WTC11 (cell line): ENCODE results near the gene KRTAP10-7. TPM values are rescaled to one million over a fixed set of nuclear protein-coding genes. Genes with fewer than 3 reads are reported as not detected.

Experiments used
- ATAC-seq: fragments of 200-7000 bp; cut with Tn5 transposase; 2 replicates; pipeline ENCODE4 v1.10.0; 2021; ENCODE audit warnings: mild to moderate bottlenecking, moderate library complexity
- CTCF ChIA-PET: fragments of 300-600 bp; sonication (Branson Sonifier 250); formaldehyde crosslinking; loops from one replicate; lab custom pipeline; 2021; ENCODE audit warnings: antibody characterized with exemption; lab: Charles Lee
- POLR2A ChIA-PET: fragments of 350-600 bp; sonication (Branson Sonifier 250); formaldehyde crosslinking; loops from one replicate; lab custom pipeline; 2021; ENCODE audit warnings: antibody characterized with exemption; lab: Charles Lee
- DNase-seq: peaks from one replicate; pipeline ENCODE4 v3.0.0; 2021; ENCODE audit warnings: low spot score
- H3K27ac Mint-ChIP-seq: 2 replicates; pipeline ENCODE4 v1.8.0; 2021; ENCODE audit warnings: mixed read lengths
- H3K27me3 Mint-ChIP-seq: 2 replicates; pipeline ENCODE4 v1.8.0; 2021; ENCODE audit warnings: low read depth, mild to moderate bottlenecking, moderate library complexity, mixed read lengths
- H3K36me3 Mint-ChIP-seq: 2 replicates; pipeline ENCODE4 v1.8.0; 2021; ENCODE audit warnings: mixed read lengths
- H3K4me1 Mint-ChIP-seq: 2 replicates; pipeline ENCODE4 v1.8.0; 2022; ENCODE audit warnings: mixed read lengths
- H3K4me3 Mint-ChIP-seq: 2 replicates; pipeline ENCODE4 v1.8.0; 2021; ENCODE audit warnings: mild to moderate bottlenecking, moderate library complexity, mixed read lengths
- H3K9me3 Mint-ChIP-seq: 2 replicates; pipeline ENCODE4 v1.8.0; 2021; ENCODE audit warnings: mixed read lengths
- AFF4 ChIP-seq: sonication (generic); formaldehyde crosslinking; IDR thresholded peaks from 2 replicates; pipeline ENCODE4 v1.8.1; 2023; ENCODE audit warnings: mild to moderate bottlenecking, missing genetic modification reagents, borderline replicate concordance
- ARID4B ChIP-seq: sonication (generic); formaldehyde crosslinking; IDR thresholded peaks from 2 replicates; pipeline ENCODE4 v1.8.0; 2023; ENCODE audit warnings: missing genetic modification reagents, mild to moderate bottlenecking, borderline replicate concordance
- CBFB ChIP-seq: sonication (generic); formaldehyde crosslinking; IDR thresholded peaks from 2 replicates; pipeline ENCODE4 v1.8.1; 2022; ENCODE audit warnings: mild to moderate bottlenecking, low read depth, missing genetic modification reagents
- E2F4 ChIP-seq: sonication (generic); formaldehyde crosslinking; IDR thresholded peaks from 2 replicates; pipeline ENCODE4 v1.8.1; 2022; ENCODE audit warnings: low read depth, mild to moderate bottlenecking, moderate library complexity, missing genetic modification reagents, borderline replicate concordance
- E2F5 ChIP-seq: sonication (generic); formaldehyde crosslinking; IDR thresholded peaks from 2 replicates; pipeline ENCODE4 v1.8.1; 2022; ENCODE audit warnings: mild to moderate bottlenecking, moderate library complexity, missing genetic modification reagents
- GABPB1 ChIP-seq: sonication (generic); formaldehyde crosslinking; IDR thresholded peaks from 2 replicates; pipeline ENCODE4 v1.8.1; 2023; ENCODE audit warnings: mild to moderate bottlenecking, missing genetic modification reagents
- MAX ChIP-seq: sonication (generic); formaldehyde crosslinking; IDR thresholded peaks from 2 replicates; pipeline ENCODE4 v1.8.0; 2022; ENCODE audit warnings: mild to moderate bottlenecking, missing genetic modification reagents
- MXD4 ChIP-seq: fragments of 250-450 bp; sonication (Bioruptor Pico); IDR thresholded peaks from 2 replicates; pipeline ENCODE4 v1.8.0; 2021; ENCODE audit warnings: mild to moderate bottlenecking, moderate library complexity, borderline replicate concordance
- NR3C1 ChIP-seq: sonication (generic); formaldehyde crosslinking; conservative IDR thresholded peaks from 2 replicates; pipeline ENCODE4 v1.8.1; 2023; ENCODE audit warnings: low read depth, mild to moderate bottlenecking, missing genetic modification reagents
- PRDM15 ChIP-seq: sonication (generic); formaldehyde crosslinking; IDR thresholded peaks from 2 replicates; pipeline ENCODE4 v1.8.0; 2022; ENCODE audit warnings: missing genetic modification reagents
- TEAD4 ChIP-seq: sonication (generic); formaldehyde crosslinking; IDR thresholded peaks from 2 replicates; pipeline ENCODE4 v1.8.0; 2022; ENCODE audit warnings: mild to moderate bottlenecking, missing genetic modification reagents
- ZBTB43 ChIP-seq: sonication (generic); formaldehyde crosslinking; IDR thresholded peaks from 2 replicates; pipeline ENCODE4 v1.8.1; 2023; ENCODE audit warnings: mild to moderate bottlenecking, missing genetic modification reagents
- ZNF512 ChIP-seq: sonication (generic); formaldehyde crosslinking; IDR thresholded peaks from 2 replicates; pipeline ENCODE4 v1.8.1; 2022; ENCODE audit warnings: missing genetic modification reagents, borderline replicate concordance
- ZNF532 ChIP-seq: fragments of 250-450 bp; sonication (Bioruptor Pico); IDR thresholded peaks from 2 replicates; pipeline ENCODE4 v1.9.0; 2021; ENCODE audit warnings: mild to moderate bottlenecking, borderline replicate concordance
- total RNA-seq: library from RNA; stranded (reverse); gene quantifications from 3 replicates; pipeline ENCODE4 v1.2.3, GENCODE V29; 2021

Gene KRTAP10-7
- total RNA-seq, 1 experiment from 2014 or later = not detected

- Mint-ChIP-seq H3K4me1 (peaks cover 51% of the 10 kb centered on the region), H3K9me3 (no peaks in the 10 kb centered on the region), H3K27ac (no peak overlapping the region; the same call in 1 of the 2 replicates), H3K27me3 (no peaks in the 10 kb centered on the region; the same call in 1 of the 2 replicates), H3K4me3 (no peak overlapping the region), H3K36me3 (no peaks in the 10 kb centered on the region)
- ChIA-PET POLR2A (no interaction called here), CTCF (interaction anchor here (1.4 kb wide), 1 partner anchor 108 kb away, joined by 3 read pairs; no protein-coding TSS in a partner anchor)
- ATAC-seq = no peak
- DNase-seq = no peak
- TF ChIP-seq E2F4 (CRISPR knock-in tag) (no peak), MAX (CRISPR knock-in tag) (no peak), PRDM15 (CRISPR knock-in tag) (no peak), NR3C1 (CRISPR knock-in tag) (no peak), ZNF532 (CRISPR knock-in tag) (no peak), MXD4 (CRISPR knock-in tag) (no peak), E2F5 (CRISPR knock-in tag) (no peak), CBFB (CRISPR knock-in tag) (no peak), GABPB1 (CRISPR knock-in tag) (no peak), ZBTB43 (no peak), ARID4B (CRISPR knock-in tag) (no peak), ZNF512 (CRISPR knock-in tag) (no peak), TEAD4 (CRISPR knock-in tag) (no peak), AFF4 (CRISPR knock-in tag) (no peak)
Observed at GRCh38 chr21:44595524-44595923, 4.9 kb upstream of the KRTAP10-7 start.
